Ovary (tissue), 9 donors: ENCODE measurements around the gene C8G. TPM values are rescaled to one million over a fixed set of nuclear protein-coding genes. Genes with fewer than 3 reads are reported as not detected.

Source experiments
- DNase-seq, 5 donors: peaks; one replicate each; pipeline ENCODE4 v3.0.0-alpha.2; 2019 to 2020
- H3K27ac ChIP-seq, 2 donors: fragments of 200-600 bp; one replicate each; pipeline versions ENCODE4 v1.5.1 to v1.8.0; 2019 to 2022
- H3K27me3 ChIP-seq: fragments of 200-600 bp; one replicate; pipeline ENCODE4 v1.8.0; 2022
- H3K36me3 ChIP-seq: fragments of 200-600 bp; sonication (generic); one replicate; pipeline ENCODE4 v1.5.1; 2019
- H3K4me1 ChIP-seq: one replicate; pipeline ENCODE4 v1.8.1; 2013; ENCODE audit warnings: mild to moderate bottlenecking, moderate library complexity; ENCODE audit not compliant: insufficient read depth
- H3K4me3 ChIP-seq: fragments of 200-600 bp; sonication (generic); one replicate; pipeline ENCODE4 v1.5.1; 2017
- H3K9me3 ChIP-seq, 2 donors: fragments of 200-600 bp in 1 of 2; sonication (generic) in 1 of 2; one replicate each; pipeline versions ENCODE4 v1.5.1 to v1.8.1; 2013 to 2019; ENCODE audit warnings: mild to moderate bottlenecking in 1 of 2, moderate library complexity in 1 of 2
- EP300 ChIP-seq: sonication (generic); formaldehyde crosslinking; IDR thresholded peaks from one replicate; pipeline ENCODE4 v1.6.1; 2017; ENCODE audit warnings: antibody characterized with exemption
- POLR2A ChIP-seq: fragments of 450-650 bp; IDR thresholded peaks from one replicate; pipeline ENCODE4 v1.6.1; 2017; ENCODE audit warnings: antibody characterized with exemption, mild to moderate bottlenecking, moderate library complexity
- WGBS, 3 donors: extraction: QIAGEN DNeasy Blood & Tissue Kit in 1 of 3; methylation state at CpG; one replicate each; pipeline versions ENCODE4 v1.1.5 to v1.1.7; 2013 to 2017; 5-methylcytosine and 5-hydroxymethylcytosine counted together
- intact Hi-C, 4 donors: fragments of 100-400 bp; cut with DNase I; formaldehyde crosslinking; loops; one replicate each; pipeline versions ENCODE4 v1.11.0 to v1.15.1; 2022 to 2023
- polyA plus RNA-seq, 2 donors: library from polyadenylated mRNA; stranded (reverse); fragments of 200-250 nt in 1 of 2; fragments of 350-450 nt in 1 of 2; fragmentation: Illumina TruSeq in 1 of 2; extraction: RNeasy Lipid Tissue Mini Kit (QIAGEN cat#74804) in 1 of 2; gene quantifications; one replicate each; pipeline ENCODE4 v1.2.3, GENCODE V29; 2013 to 2014
- total RNA-seq, 7 donors: library from RNA; depleted of rRNA in 2 of 7; stranded (reverse); fragments of >200 nt in 2 of 7; fragmentation: NEBNext Ultra II Directional in 3 of 7; extraction: Animal tissue kit (Norgen Biotek cat#: 25700) in 3 of 7; gene quantifications; one replicate each; pipeline versions ENCODE4 v1.1.0 to v1.2.4, GENCODE V29; 2016 to 2023
- TF ChIP-seq, protein P1 (sequence below), 3 donors: fragments of 450-650 bp in 2 of 3; fragments of 200-600 bp in 1 of 3; IDR thresholded peaks; one replicate each; pipeline versions ENCODE4 v1.5.1 to v1.8.0; 2016 to 2022; ENCODE audit warnings: antibody characterized with exemption in 3 of 3, mild to moderate bottlenecking in 1 of 3
- donor health status: DM: no; HTN: no; CAD: no; lungs with moderate emphysema.
- donor health status: DM: no; HTN: no; CAD: no.
- donor health status: Bipolar disorder and iron deficiency.
- donor health status: DM: yes; HTN: yes; CAD: no.
- donor health status: DM: no; HTN: no; CAD: no.
- donor health status: DM: yes; HTN: yes; CAD: no.

C8G gene
- total and polyA plus RNA-seq, 9 donors, result 0.38 to 1.00 TPM; not detected in 7

GRCh38 chr9:136955202-136955942 lies 10.3 kb downstream of the C8G start:
- no peak overlapping the region for H3K4me3 ChIP-seq
- no peaks in the 10 kb centered on the region for H3K9me3 ChIP-seq
- intact Hi-C loops, result no loop called here
- no peaks in the 10 kb centered on the region for H3K36me3 ChIP-seq
- H3K27ac ChIP-seq, result no peak overlapping the region
- H3K4me1 ChIP-seq, result peaks cover 4% of the 10 kb centered on the region
- TF ChIP-seq POLR2A (no peak), EP300 (no peak)
- TF ChIP-seq, protein P1, sequence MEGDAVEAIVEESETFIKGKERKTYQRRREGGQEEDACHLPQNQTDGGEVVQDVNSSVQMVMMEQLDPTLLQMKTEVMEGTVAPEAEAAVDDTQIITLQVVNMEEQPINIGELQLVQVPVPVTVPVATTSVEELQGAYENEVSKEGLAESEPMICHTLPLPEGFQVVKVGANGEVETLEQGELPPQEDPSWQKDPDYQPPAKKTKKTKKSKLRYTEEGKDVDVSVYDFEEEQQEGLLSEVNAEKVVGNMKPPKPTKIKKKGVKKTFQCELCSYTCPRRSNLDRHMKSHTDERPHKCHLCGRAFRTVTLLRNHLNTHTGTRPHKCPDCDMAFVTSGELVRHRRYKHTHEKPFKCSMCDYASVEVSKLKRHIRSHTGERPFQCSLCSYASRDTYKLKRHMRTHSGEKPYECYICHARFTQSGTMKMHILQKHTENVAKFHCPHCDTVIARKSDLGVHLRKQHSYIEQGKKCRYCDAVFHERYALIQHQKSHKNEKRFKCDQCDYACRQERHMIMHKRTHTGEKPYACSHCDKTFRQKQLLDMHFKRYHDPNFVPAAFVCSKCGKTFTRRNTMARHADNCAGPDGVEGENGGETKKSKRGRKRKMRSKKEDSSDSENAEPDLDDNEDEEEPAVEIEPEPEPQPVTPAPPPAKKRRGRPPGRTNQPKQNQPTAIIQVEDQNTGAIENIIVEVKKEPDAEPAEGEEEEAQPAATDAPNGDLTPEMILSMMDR (IDR thresholded peaks at IDR 0.05), result no peak
- H3K27me3 ChIP-seq, result no peaks in the 10 kb centered on the region
- peak in 1 of 5 donors; percentile 17 for DNase-seq
- 80 to 86% (median 82%) methylated on average over 14 of the region's 14 CpGs for WGBS, 3 donors

DNA sequence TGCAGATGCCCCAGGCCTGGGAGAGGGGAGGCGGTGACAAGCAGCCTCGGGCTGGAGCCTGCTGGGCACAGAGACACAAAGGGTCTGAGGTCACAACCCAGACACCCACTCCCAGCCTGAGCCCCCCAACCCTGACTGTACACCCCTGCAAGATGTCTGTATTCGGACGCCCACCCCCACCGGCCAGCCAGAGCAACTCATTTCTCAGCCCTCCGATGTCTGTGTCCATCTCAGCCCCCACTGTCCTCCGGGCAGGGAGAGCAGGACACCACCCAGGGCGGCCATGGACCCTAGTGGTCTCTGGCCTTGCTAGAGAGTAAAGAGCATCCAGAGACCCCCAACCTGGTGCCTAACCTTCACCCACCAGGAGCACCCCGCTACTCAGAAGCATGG lies 10.9 kb downstream of the C8G start:
- intact Hi-C loops, result no loop called here
- Histone ChIP-seq H3K27me3 (no peaks in the 10 kb centered on the region), H3K9me3 (no peaks in the 10 kb centered on the region), H3K27ac (no peak overlapping the region), H3K4me1 (no peaks in the 10 kb centered on the region), H3K36me3 (no peaks in the 10 kb centered on the region), H3K4me3 (no peak overlapping the region)
- no peak for DNase-seq
- TF ChIP-seq EP300, result no peak
- TF ChIP-seq, protein P1 (IDR thresholded peaks at IDR 0.05), result no peak
- WGBS, 3 donors, result 87 to 97% (median 89%) methylated on average over 9 of the region's 9 CpGs

DNA sequence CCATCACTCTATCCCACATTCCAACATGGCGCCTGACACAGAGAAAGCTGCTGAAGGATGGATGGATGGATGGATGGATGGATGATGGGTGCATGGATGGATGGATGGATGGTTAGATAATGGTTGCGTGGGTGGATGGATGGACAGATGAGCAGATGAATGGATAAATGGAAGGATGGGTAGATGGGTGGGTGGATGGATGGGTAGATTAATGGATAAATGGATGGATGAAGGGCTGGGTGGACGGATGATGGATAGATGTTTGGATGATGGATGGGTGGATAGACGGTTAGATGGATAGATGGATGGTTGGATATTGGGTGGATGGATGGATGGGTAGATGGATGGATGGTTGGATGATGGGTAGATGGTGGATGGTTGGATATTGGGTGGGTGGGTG lies 11.6 kb downstream of the C8G start:
- Histone ChIP-seq H3K27me3 (no peaks in the 10 kb centered on the region), H3K36me3 (no peaks in the 10 kb centered on the region), H3K4me3 (no peak overlapping the region), H3K9me3 (no peaks in the 10 kb centered on the region), H3K27ac (no peak overlapping the region), H3K4me1 (no peaks in the 10 kb centered on the region)
- no peak for DNase-seq
- intact Hi-C loops, result no loop called here
- TF ChIP-seq POLR2A (no peak), EP300 (no peak)
- TF ChIP-seq, protein P1 (IDR thresholded peaks at IDR 0.05), result no peak
- WGBS, 3 donors, result 94 to 97% (median 97%) methylated on average over 4 of the region's 4 CpGs

DNA sequence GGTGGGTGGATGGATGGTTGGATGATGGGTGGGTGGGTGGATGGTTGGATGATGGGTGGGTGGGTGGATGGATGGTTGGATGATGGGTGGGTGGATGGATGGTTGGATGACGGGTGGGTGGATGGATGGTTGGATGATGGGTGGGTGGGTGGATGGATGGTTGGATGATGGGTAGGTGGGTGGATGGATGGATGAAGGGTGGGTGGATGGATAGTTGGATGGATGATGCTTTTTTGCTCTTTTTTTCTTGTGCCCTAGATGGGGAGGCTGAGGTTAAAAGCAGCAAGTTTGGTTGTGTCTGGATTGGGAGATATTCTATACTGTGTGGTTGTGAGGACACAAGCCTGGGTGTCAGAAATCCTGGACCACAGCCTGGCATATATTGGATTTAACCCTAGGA lies 12.4 kb downstream of the C8G start:
- Histone ChIP-seq H3K27ac (no peak overlapping the region), H3K36me3 (no peaks in the 10 kb centered on the region), H3K9me3 (no peaks in the 10 kb centered on the region), H3K4me3 (no peak overlapping the region), H3K4me1 (no peaks in the 10 kb centered on the region), H3K27me3 (no peaks in the 10 kb centered on the region)
- TF ChIP-seq EP300 (no peak), POLR2A (no peak)
- TF ChIP-seq, protein P1 (IDR thresholded peaks at IDR 0.05), result no peak
- 77 to 92% (median 82%) methylated on average over 1 of the region's 1 CpG for WGBS, 3 donors
- no peak for DNase-seq
- intact Hi-C loops, result no loop called here
